ENCODE data around the gene TLR8.

GRCh38 chrX:12967711-12968465 is 61.5 kb downstream of the TLR8 start:
- TF ChIP-seq, protein P1, sequence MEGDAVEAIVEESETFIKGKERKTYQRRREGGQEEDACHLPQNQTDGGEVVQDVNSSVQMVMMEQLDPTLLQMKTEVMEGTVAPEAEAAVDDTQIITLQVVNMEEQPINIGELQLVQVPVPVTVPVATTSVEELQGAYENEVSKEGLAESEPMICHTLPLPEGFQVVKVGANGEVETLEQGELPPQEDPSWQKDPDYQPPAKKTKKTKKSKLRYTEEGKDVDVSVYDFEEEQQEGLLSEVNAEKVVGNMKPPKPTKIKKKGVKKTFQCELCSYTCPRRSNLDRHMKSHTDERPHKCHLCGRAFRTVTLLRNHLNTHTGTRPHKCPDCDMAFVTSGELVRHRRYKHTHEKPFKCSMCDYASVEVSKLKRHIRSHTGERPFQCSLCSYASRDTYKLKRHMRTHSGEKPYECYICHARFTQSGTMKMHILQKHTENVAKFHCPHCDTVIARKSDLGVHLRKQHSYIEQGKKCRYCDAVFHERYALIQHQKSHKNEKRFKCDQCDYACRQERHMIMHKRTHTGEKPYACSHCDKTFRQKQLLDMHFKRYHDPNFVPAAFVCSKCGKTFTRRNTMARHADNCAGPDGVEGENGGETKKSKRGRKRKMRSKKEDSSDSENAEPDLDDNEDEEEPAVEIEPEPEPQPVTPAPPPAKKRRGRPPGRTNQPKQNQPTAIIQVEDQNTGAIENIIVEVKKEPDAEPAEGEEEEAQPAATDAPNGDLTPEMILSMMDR (IDR thresholded peaks at IDR 0.05; ENCODE audit: insufficient read depth, low read depth, low read length) = no peak
- no peak for TF ChIP-seq EZH2 (IDR thresholded peaks at IDR 0.05; ENCODE audit: insufficient read depth, low read length)

Data from astrocyte (in vitro differentiated cells and primary cell).